Activated T-helper 1 cell treated with anti-CD3 and anti-CD28 coated beads, Interleukin-12 subunit alpha, Interleukin-12 subunit beta, Interleukin-2, Interleukin-4 antibody, amounts not matched to agents 30 ng/mL and 10 ng/mL and 1 ng/mL, durations not matched to agents 14 hours and 24 hours and 36 hours (primary cell): ENCODE measurements around the gene ONECUT3. TPM values are rescaled to one million over a fixed set of nuclear protein-coding genes. Genes with fewer than 3 reads are reported as not detected.
A peak's percentile ranks its signal among the peaks of the same experiment; 100 is the strongest.
"Not testable (repeated sequence)": the region's sequence is repeated elsewhere in the genome, so short reads cannot be mapped to it uniquely, and the experiment has no call there.

Source experiments
- DNase-seq: peaks from one replicate; pipeline ENCODE4 v3.0.0; 2021; ENCODE audit warnings: low spot score
- H3K27ac Mint-ChIP-seq: one replicate; pipeline ENCODE4 v1.8.0; 2021; ENCODE audit warnings: mild to moderate bottlenecking, mixed read lengths
- H3K27me3 Mint-ChIP-seq: one replicate; pipeline ENCODE4 v1.8.0; 2022; ENCODE audit warnings: mild to moderate bottlenecking, moderate library complexity, mixed read lengths; ENCODE audit not compliant: insufficient read depth
- H3K36me3 Mint-ChIP-seq: one replicate; pipeline ENCODE4 v1.8.0; 2021; ENCODE audit warnings: low read depth, mixed read lengths
- H3K4me1 Mint-ChIP-seq: one replicate; pipeline ENCODE4 v1.8.0; 2021; ENCODE audit warnings: low read depth, mixed read lengths
- H3K4me3 Mint-ChIP-seq: one replicate; pipeline ENCODE4 v1.8.0; 2021; ENCODE audit warnings: mild to moderate bottlenecking, moderate library complexity, mixed read lengths
- H3K9me3 Mint-ChIP-seq: one replicate; pipeline ENCODE4 v1.8.0; 2021; ENCODE audit warnings: mixed read lengths
- intact Hi-C: fragments of 100-400 bp; cut with micrococcal nuclease; formaldehyde crosslinking; loops from one replicate; pipeline ENCODE4 v1.15.1; 2024
- total RNA-seq: library from RNA; stranded (reverse); gene quantifications from 2 replicates; pipeline ENCODE4 v1.2.3, GENCODE V29; 2022

ONECUT3 gene
- total RNA-seq, 1 donor from 2014 or later = not detected

GRCh38 chr19:1754636-1755466, 1.5 kb downstream of the ONECUT3 start:
- intact Hi-C loops = no loop called here
- Mint-ChIP-seq H3K36me3 (no peaks in the 10 kb centered on the region), H3K27ac (peak overlapping the region; percentile 34)

GRCh38 chr19:1755467-1756171, 2.3 kb downstream of the ONECUT3 start:
- no peak overlapping the region for H3K4me3 Mint-ChIP-seq
- peak overlapping the region; percentile 90 for H3K27ac Mint-ChIP-seq

More at GRCh38 chr19:1754636-1755466, 1.5 kb downstream of the ONECUT3 start:
- Mint-ChIP-seq H3K9me3 (no peaks in the 10 kb centered on the region), H3K27me3 (peaks cover 65% of the 10 kb centered on the region), H3K4me3 (no peak overlapping the region), H3K4me1 (no peaks in the 10 kb centered on the region)
- no peak for DNase-seq

GRCh38 chr19:1756264-1756663, 3.0 kb downstream of the ONECUT3 start:
- no peak for DNase-seq
- peaks cover 64% of the 10 kb centered on the region for H3K27me3 Mint-ChIP-seq
- H3K27ac Mint-ChIP-seq = peak overlapping the region; percentile 23
- H3K4me3 Mint-ChIP-seq = no peak overlapping the region
- H3K36me3 Mint-ChIP-seq = no peaks in the 10 kb centered on the region
- H3K4me1 Mint-ChIP-seq = no peaks in the 10 kb centered on the region
- no peaks in the 10 kb centered on the region for H3K9me3 Mint-ChIP-seq
- intact Hi-C loops = no loop called here

More at GRCh38 chr19:1755467-1756171, 2.3 kb downstream of the ONECUT3 start:
- Mint-ChIP-seq H3K9me3 (no peaks in the 10 kb centered on the region), H3K36me3 (no peaks in the 10 kb centered on the region), H3K4me1 (no peaks in the 10 kb centered on the region), H3K27me3 (peaks cover 64% of the 10 kb centered on the region)
- no peak for DNase-seq
- intact Hi-C loops = no loop called here

- no peaks in the 10 kb centered on the region for H3K4me1 Mint-ChIP-seq
- H3K27ac Mint-ChIP-seq = peak overlapping the region; percentile 70
- DNase-seq = no peak
- no peak overlapping the region for H3K4me3 Mint-ChIP-seq
- no peaks in the 10 kb centered on the region for H3K36me3 Mint-ChIP-seq
- intact Hi-C loops = no loop called here
- H3K9me3 Mint-ChIP-seq = no peaks in the 10 kb centered on the region
- peaks cover 64% of the 10 kb centered on the region for H3K27me3 Mint-ChIP-seq
Observed at GRCh38 chr19:1756705-1757465, 3.6 kb downstream of the ONECUT3 start.

GRCh38 chr19:1757468-1758230, 4.3 kb downstream of the ONECUT3 start:
- peak overlapping the region; percentile 55 for H3K27ac Mint-ChIP-seq
- H3K4me1 Mint-ChIP-seq = no peaks in the 10 kb centered on the region
- intact Hi-C loops = no loop called here
- no peak overlapping the region for H3K4me3 Mint-ChIP-seq
- no peak for DNase-seq
- H3K27me3 Mint-ChIP-seq = peaks cover 58% of the 10 kb centered on the region
- H3K9me3 Mint-ChIP-seq = no peaks in the 10 kb centered on the region
- no peaks in the 10 kb centered on the region for H3K36me3 Mint-ChIP-seq

- Mint-ChIP-seq H3K9me3 (no peaks in the 10 kb centered on the region), H3K27me3 (peaks cover 59% of the 10 kb centered on the region), H3K4me3 (no peak overlapping the region), H3K4me1 (no peaks in the 10 kb centered on the region), H3K36me3 (no peaks in the 10 kb centered on the region), H3K27ac (peak overlapping the region; percentile 55)
- no peak for DNase-seq
- intact Hi-C loops = no loop called here
Observed at GRCh38 chr19:1758231-1758577, 4.9 kb downstream of the ONECUT3 start.

GRCh38 chr19:1758959-1759903, 5.9 kb downstream of the ONECUT3 start:
- Mint-ChIP-seq H3K27me3 (peaks cover 68% of the 10 kb centered on the region), H3K27ac (no peak overlapping the region), H3K4me1 (no peaks in the 10 kb centered on the region), H3K9me3 (no peaks in the 10 kb centered on the region), H3K36me3 (no peaks in the 10 kb centered on the region), H3K4me3 (no peak overlapping the region)
- intact Hi-C loops = no loop called here
- DNase-seq = no peak

GRCh38 chr19:1760020-1760419, 6.7 kb downstream of the ONECUT3 start:
- no peaks in the 10 kb centered on the region for H3K36me3 Mint-ChIP-seq
- no peaks in the 10 kb centered on the region for H3K9me3 Mint-ChIP-seq
- H3K27me3 Mint-ChIP-seq = peaks cover 70% of the 10 kb centered on the region
- no peak overlapping the region for H3K4me3 Mint-ChIP-seq
- intact Hi-C loops = loop anchor here (5.0 kb wide), 1 partner anchor 293 kb away; no protein-coding TSS in a partner anchor
- no peak for DNase-seq
- no peaks in the 10 kb centered on the region for H3K4me1 Mint-ChIP-seq
- H3K27ac Mint-ChIP-seq = no peak overlapping the region

GRCh38 chr19:1760786-1761527, 7.7 kb downstream of the ONECUT3 start:
- H3K27ac Mint-ChIP-seq, H3K4me1 Mint-ChIP-seq: not testable (repeated sequence)
- intact Hi-C loops = loop anchor here (5.0 kb wide), 1 partner anchor 294 kb away; no protein-coding TSS in a partner anchor

GRCh38 chr19:1761528-1762242, 8.4 kb downstream of the ONECUT3 start:
- Mint-ChIP-seq H3K27ac (no peak overlapping the region), H3K36me3 (no peaks in the 10 kb centered on the region), H3K9me3 (no peaks in the 10 kb centered on the region), H3K4me1 (no peaks in the 10 kb centered on the region), H3K4me3 (no peak overlapping the region), H3K27me3 (peaks cover 76% of the 10 kb centered on the region)
- DNase-seq = no peak
- intact Hi-C loops = loop anchor here (5.0 kb wide), 1 partner anchor 294 kb away; no protein-coding TSS in a partner anchor

More at GRCh38 chr19:1760786-1761527, 7.7 kb downstream of the ONECUT3 start:
- DNase-seq, H3K4me3 Mint-ChIP-seq, H3K36me3 Mint-ChIP-seq, H3K9me3 Mint-ChIP-seq: not testable (repeated sequence)
- H3K27me3 Mint-ChIP-seq = peaks cover 77% of the 10 kb centered on the region
